ENCODE data around the gene DMBT1. TPM values are rescaled to one million over a fixed set of nuclear protein-coding genes. Genes with fewer than 3 reads are reported as not detected.

Gene DMBT1
- total and polyA plus RNA-seq, 10 of the 15 experiments (the other 5 are each of a cell fraction or from before 2014, with no cell fraction given): under 0.01 to 0.13 (median 0.03) TPM; not detected in 5

- POLR2A ChIA-PET: no interaction called here
- SMC1A ChIA-PET (ENCODE audit: uncharacterized antibody, unreplicated experiment): interaction anchor here (1.2 kb wide), 1 partner anchor 9 kb away, joined by 3 read pairs; no protein-coding TSS in a partner anchor
Measured at GRCh38 chr10:122657255-122657654, 96.7 kb downstream of the DMBT1 start.

More at GRCh38 chr10:122657255-122657654, 96.7 kb downstream of the DMBT1 start:
- Histone ChIP-seq H3K36me3 (ENCODE audit: control insufficient read depth in 2 of 2, insufficient read depth in 2 of 2, low read length in 1 of 2) (no peaks in the 10 kb centered on the region), H2AFZ (ENCODE audit: control insufficient read depth, low read depth, low read length) (no peak overlapping the region), H3K27me3 (replicated peaks in 1 of 2; ENCODE audit: control insufficient read depth in 2 of 2, insufficient read depth in 2 of 2, low read length in 1 of 2) (peaks cover 2 to 5% of the 10 kb centered on the region in 2 experiments; a peak in 3 of 4 replicates), H4K20me1 (ENCODE audit: control insufficient read depth, insufficient read depth) (no peaks in the 10 kb centered on the region), H3K9ac (ENCODE audit: control insufficient read depth, insufficient read depth, low read length) (no peak overlapping the region), H3K4me1 (ENCODE audit: control insufficient read depth, insufficient read depth, low read length) (no peaks in the 10 kb centered on the region), H3K4me3 (no peak overlapping the region), H3K27ac (ENCODE audit: control insufficient read depth, insufficient read depth) (no peak overlapping the region), H3K9me3 (replicated peaks; ENCODE audit: control insufficient read depth, insufficient read depth, low read length) (no peaks in the 10 kb centered on the region), H3K4me2 (ENCODE audit: control insufficient read depth, insufficient read depth) (no peak overlapping the region), H3K79me2 (ENCODE audit: control insufficient read depth, insufficient read depth, low read length) (no peaks in the 10 kb centered on the region)
- in situ Hi-C loops (cut with MboI): no loop called here
- FAIRE-seq (no peak), DNase-seq (ENCODE audit: low read depth, low spot score) (no peak), ATAC-seq (no peak)
- TF ChIP-seq CHD1 (IDR thresholded peaks at IDR 0.05; ENCODE audit: low read depth, low read length): no peak
- TF ChIP-seq SKIL (IDR thresholded peaks at IDR 0.05; ENCODE audit: low read depth, poor library complexity, severe bottlenecking): no peak
- TF ChIP-seq TCF7 (IDR thresholded peaks at IDR 0.05; ENCODE audit: borderline replicate concordance): no peak
- no peak for TF ChIP-seq SREBF1 (IDR thresholded peaks at IDR 0.05; ENCODE audit: low read length)
- TF ChIP-seq TCF3 (IDR thresholded peaks at IDR 0.05; ENCODE audit: borderline replicate concordance, insufficient read depth, low read depth, low read length): no peak
- TF ChIP-seq SUPT20H (IDR thresholded peaks at IDR 0.05; ENCODE audit: borderline replicate concordance, control insufficient read depth, low read depth, low read length): no peak
- BruUV-seq (replicated peaks): no TSS peak
- ChIA-PET RAD21 (ENCODE audit: unreplicated experiment) (no interaction called here), CTCF (interaction anchor here (0.6 kb wide), 1 partner anchor 28 kb away, joined by 3 read pairs; no protein-coding TSS in a partner anchor)
- 0% methylated on average over 4 of the region's 4 CpGs for WGBS (ENCODE audit: insufficient coverage, insufficient replicate concordance, low lambda C conversion rate, missing lambda C conversion rate)
- intact Hi-C loops (cut with micrococcal nuclease; ENCODE audit: unreplicated experiment): no loop called here

Data from GM12878 (cell line).